RWPE1 (cell line): Measurements from ENCODE around the gene MYO18A.

Experiments used
- CTCF ChIA-PET: fragments of 350-600 bp; sonication (Branson Sonifier 250); formaldehyde crosslinking; extraction: SDS; loops from one replicate; lab custom pipeline; 2021; lab: Yijun Ruan, JAX
- POLR2A ChIA-PET: fragments of 400-600 bp; formaldehyde crosslinking; extraction: SDS; loops from one replicate; lab custom pipeline; 2020; ENCODE audit warnings: antibody characterized with exemption; ENCODE audit not compliant: low non-redundant PET; lab: Yijun Ruan, JAX
- DNase-seq: peaks from one replicate; pipeline ENCODE4 v3.0.0; 2012; ENCODE audit warnings: low spot score
- H3K27ac ChIP-seq: fragments of 450-650 bp; 2 replicates; pipeline ENCODE4 v1.5.1; 2017
- CTCF ChIP-seq: fragments of 450-650 bp; conservative IDR thresholded peaks from 2 replicates; pipeline ENCODE4 v1.5.1; 2017; ENCODE audit warnings: low read depth, mild to moderate bottlenecking

MYO18A gene

DNA sequence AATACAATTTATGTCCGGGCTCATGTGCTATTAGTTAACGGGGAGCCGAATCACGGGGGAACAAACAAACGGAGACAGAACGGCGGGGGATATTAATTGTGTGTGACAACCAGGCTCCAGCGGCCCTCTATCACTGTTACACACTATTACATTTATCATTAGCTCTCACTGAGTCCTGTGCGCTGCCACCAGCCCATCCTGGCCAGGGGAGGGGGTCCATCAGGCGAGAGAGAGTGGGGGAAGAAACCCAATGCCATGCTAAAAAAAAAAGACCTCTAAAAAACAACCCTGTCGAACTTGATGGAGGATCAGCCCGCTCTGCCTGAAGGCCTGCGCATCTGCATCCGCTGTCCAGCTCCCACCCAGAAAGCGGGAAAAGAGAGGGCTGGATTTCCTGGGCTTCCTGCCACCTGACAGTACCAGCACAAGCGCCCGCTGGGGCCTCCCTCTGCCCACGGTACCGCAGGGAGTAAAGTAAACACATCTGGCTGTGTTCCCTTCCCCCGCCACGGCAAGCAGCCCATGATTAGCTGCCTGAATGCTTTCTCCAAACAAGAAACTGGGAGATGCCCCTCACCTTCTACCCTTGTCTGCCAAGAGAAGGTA, 95.6 kb downstream of the MYO18A start:
- ChIA-PET POLR2A (no interaction called here), CTCF (interaction anchor here (0.7 to 1.6 kb wide), 4 partner anchors 8 to 149 kb away, joined by 3 to 6 read pairs (median 4); no protein-coding TSS in a partner anchor)
- no peak for TF ChIP-seq CTCF
- no peak overlapping the region for H3K27ac ChIP-seq
- no peak for DNase-seq

GRCh38 chr17:29080965-29081364, 99.2 kb downstream of the MYO18A start:
- ChIA-PET CTCF (interaction anchor here (0.7 kb wide), 1 partner anchor 144 kb away, joined by 3 read pairs; no protein-coding TSS in a partner anchor), POLR2A (no interaction called here)
- TF ChIP-seq CTCF = no peak
- DNase-seq = no peak
- H3K27ac ChIP-seq = no peak overlapping the region

DNA sequence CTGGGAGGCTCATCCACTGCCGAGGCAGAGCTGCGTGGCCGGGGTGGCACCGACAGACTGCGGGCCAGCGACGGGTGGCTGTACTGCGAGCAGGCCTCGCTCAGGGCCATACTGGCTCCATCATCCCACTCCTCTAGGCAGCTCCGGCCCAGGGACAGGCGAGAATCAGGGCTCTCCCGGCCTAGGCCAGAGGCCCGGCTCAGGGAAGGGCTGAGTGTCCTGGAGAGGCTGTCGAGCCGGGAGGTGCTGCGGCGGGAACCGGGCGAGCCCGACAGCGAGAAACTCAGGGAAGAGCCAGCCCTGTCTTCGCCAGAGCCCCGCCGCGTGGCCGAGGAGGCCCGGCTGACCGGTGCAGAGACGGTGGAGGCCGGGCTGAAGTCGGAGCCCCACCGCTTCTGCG, 99.9 kb downstream of the MYO18A start:
- H3K27ac ChIP-seq = no peak overlapping the region
- no peak for DNase-seq
- CTCF ChIA-PET = no interaction called here
- POLR2A ChIA-PET = no interaction called here
- TF ChIP-seq CTCF = no peak

DNA sequence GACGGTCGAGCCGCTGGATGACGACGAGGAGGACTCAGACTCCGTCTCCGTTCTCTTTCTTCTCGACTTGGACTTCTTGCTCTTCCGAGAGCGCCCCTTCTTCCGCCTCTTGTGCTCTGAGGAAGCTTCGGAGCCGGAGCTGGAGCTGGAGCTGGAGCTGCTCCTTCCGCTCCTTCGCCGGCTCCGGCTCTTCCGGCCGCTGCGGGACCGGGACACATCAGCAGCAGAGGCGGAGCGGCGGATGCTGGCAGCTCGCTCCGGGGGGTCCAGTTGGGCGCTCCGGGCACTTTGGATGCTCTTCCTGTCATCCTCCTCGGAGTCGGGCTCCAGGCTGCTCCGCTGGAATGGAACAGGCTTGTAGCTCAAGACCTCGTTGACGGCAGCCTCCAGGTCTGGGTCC, 100.3 kb downstream of the MYO18A start:
- H3K27ac ChIP-seq = no peak overlapping the region
- CTCF ChIA-PET = interaction anchor here (0.6 kb wide), 1 partner anchor 21 kb away, joined by 4 read pairs; no protein-coding TSS in a partner anchor
- no peak for TF ChIP-seq CTCF
- DNase-seq = no peak
- POLR2A ChIA-PET = no interaction called here

GRCh38 chr17:29079433-29079832, 100.8 kb downstream of the MYO18A start:
- ChIA-PET POLR2A (no interaction called here), CTCF (interaction anchor here (0.6 to 1.1 kb wide), 2 partner anchors 20 to 114 kb away, joined by 4 read pairs; no protein-coding TSS in a partner anchor)
- H3K27ac ChIP-seq = no peak overlapping the region
- DNase-seq = no peak
- TF ChIP-seq CTCF = no peak

DNA sequence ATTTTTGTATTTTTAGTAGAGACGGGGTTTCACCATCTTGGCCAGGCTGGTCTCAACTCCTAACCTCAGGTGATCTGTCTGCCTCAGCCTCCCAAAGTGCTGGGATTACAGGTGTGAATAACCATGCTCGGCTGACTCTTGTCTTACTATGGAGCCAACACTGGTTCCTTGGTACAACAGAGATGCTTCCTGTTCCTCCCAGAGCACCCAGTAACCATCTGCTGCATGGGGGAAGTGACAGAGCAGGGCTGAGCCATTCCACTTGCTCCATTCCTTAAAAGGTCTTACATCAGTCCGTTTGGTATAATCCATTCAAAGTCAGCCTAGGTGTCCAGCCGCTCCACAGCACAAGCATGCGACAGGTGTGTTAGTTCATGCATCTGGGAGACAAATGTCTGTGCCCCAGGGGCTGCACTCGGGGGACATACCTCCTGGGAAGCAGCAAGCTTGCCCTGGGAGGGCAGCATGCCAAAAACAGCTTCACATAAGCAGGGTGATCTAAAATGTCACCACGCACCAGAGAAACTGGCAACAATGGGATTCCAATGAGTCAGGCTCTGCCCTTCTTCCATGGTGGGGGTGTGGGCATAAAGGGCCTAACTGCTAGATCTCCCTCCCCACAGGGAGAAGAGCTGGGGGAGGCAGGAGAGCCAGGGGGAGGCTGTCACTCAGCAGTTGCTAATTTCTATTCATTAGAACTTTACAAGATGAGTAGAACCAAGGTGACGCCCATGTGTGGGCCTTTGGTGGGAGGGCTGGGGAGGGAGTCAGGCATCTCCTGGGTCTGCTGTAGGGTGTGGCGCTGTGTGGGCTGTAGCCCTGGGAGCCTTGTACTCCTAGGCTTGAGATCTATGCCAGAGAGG, 101.8 kb downstream of the MYO18A start:
- CTCF ChIA-PET = interaction anchor here (0.5 to 1.1 kb wide), 2 partner anchors 31 to 113 kb away, joined by 3 to 4 read pairs; no protein-coding TSS in a partner anchor
- no peak for DNase-seq
- H3K27ac ChIP-seq = no peak overlapping the region
- POLR2A ChIA-PET = no interaction called here
- TF ChIP-seq CTCF = no peak
